GM21528 (cell line): ENCODE measurements around the gene GINS3.
"Not testable (repeated sequence)": the region's sequence is repeated elsewhere in the genome, so short reads cannot be mapped to it uniquely, and the experiment has no call there.

Experiments used
- ATAC-seq: cut with Tn5 transposase; IDR thresholded peaks from one replicate; pipeline ENCODE4 v1.9.1; 2021; ENCODE audit warnings: mild to moderate bottlenecking, moderate library complexity; ENCODE audit not compliant: unreplicated experiment, low FRiP score

The GINS3 gene

GRCh38 chr16:58385218-58385773 is 7.0 kb upstream of the GINS3 start:
- ATAC-seq = no peak

DNA sequence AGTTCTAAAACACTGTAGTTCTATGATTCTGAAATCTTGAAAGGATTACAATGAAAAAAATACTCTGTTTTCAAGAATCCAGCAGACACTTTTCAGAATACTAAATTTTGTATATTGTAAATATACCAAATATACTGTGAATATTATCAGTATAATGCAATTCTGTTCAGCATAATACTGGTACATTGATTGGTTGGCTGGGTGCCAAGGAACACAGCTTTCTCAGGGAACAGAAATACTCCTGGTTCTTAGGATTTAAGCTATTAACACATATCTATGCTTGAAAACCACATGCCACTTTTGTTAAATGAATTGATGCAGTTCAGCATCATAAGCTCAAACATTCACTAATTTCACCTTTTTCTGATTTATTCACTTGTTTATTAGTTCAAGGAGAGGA is 2.5 kb upstream of the GINS3 start:
- no peak for ATAC-seq

DNA sequence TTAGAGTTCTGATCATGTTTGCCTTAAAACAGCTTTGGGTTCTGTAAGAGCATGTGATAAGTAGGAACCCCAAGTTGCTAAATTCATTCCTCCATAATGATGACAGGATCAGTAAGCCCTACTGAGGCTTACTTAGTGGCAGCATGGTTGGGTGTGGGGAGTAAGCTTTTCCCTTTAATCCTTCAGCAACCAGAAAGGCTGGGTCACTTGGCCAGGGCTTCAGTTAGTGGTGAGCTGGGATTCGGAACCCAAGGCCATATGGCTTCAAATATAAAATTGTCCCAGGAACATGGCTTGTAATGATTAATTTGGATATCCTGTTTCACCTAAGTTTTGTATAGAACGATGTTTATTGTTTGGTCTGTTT is 850 bp downstream of the GINS3 start:
- peak; percentile 34 for ATAC-seq

GRCh38 chr16:58396897-58397296 is 4.6 kb downstream of the GINS3 start:
- not testable (repeated sequence) for ATAC-seq

GRCh38 chr16:58399718-58400633 is 7.7 kb downstream of the GINS3 start:
- no peak for ATAC-seq

DNA sequence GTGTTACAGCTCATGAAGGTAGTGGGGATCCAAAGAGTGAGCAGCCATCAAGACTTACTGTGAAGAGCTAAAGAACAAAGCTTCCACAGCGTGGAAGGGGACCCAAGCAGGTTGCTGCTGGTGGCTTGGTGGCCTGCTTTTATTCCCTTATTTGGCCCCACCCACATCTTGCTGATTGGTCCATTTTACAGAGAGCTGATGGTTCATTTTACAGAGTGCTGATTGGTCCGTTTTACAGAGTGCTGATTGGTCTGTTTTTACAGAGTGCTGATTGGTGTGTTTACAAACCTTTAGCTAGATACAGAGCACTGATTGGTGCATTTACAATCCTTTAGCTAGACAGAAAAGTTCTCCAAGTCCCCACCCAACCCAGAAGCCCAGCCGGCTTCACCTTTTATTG is 9.0 kb downstream of the GINS3 start:
- not testable (repeated sequence) for ATAC-seq

DNA sequence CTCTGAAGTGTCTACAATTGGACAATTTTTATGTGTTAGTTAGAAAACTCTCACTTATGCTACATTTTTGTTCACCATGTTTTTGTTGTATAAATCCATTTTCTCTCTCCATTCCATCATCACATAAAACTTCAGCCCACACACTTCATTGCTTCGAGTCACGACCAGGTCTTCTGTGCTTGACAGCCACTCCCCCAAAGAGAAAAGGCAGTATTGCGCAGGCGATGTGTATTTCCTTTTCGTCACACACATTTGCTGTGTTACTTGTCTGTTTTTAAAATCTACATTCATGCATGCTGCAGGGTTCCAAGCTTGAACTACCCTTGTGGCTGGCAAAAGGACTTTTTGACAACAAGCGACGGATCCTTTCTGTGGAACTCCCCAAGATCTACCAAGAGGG is 10.5 kb downstream of the GINS3 start:
- no peak for ATAC-seq

DNA sequence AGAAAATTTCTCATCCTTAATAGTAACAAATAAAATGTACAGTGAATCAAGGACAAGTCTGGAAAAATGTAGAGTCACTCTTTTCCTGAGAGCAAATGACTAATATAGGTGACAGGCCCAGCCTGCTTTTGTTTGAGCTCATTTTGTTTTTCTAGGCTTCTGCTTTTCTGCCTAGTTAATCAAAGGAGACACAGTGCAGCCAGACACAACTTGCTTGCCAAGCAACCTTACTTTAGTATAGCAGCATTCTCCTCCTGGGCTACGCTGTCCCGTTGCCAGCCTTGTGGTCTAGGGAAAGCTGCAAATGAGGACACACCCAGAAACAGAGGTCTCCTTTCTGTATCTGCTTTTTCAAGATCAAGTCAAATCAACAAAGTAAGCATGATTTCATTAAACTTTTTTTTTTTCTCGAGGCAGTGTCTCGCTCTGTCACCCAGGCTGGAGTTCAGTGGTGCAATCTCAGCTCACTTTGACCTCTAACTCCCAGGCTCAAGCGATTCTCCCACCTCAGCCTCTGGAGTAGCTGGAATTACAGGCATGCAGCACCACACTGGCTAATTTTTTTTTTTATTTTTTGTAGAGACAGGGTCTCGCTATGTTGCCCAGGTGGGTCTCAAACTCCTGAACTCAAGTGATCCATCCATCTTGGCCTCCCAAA is 17.2 kb downstream of the GINS3 start:
- ATAC-seq = no peak

- ATAC-seq = no peak
Measured at GRCh38 chr16:58411336-58411735, 19.1 kb downstream of the GINS3 start.

DNA sequence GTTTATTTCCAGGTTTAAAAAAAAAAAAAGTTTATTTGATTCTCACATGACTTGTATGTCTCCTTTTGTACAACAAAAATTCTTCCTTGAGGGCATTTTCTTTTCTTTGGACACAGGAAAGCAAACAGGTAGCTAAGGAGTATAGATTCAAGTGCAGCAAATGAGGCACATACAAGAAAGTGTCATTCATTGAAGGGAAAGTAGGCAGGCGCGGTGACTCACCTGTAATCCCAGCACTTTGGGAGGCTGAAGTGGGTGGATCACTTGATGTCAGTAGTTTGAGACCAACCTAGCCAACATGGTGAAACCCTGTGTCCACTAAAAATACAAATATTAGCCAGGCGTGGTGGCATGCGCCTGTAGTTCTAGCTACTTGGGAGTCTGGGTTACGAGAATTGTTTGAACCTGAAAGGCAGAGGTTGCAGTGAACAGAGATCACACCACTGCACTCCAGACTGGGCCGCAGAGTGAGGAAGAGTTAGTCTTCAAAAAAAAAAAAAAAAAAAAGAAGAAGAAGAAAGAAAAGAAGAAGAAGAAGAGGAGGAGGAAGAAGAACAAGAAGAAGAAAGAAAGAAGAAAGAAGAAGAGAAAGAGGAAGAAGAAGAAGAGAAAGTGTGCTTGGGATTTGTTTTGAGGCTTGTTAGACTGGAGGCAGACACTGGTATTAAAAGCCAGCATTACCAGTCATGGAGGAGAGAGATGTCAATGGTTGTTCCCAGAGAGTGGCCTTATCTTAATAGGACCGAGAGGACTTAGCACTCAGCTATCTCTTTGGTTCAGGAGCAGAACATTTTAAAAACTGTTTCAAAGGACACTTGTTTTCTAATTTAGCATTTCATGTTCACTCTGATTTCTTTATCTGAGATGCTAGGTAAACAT is 19.7 kb downstream of the GINS3 start:
- no peak for ATAC-seq

DNA sequence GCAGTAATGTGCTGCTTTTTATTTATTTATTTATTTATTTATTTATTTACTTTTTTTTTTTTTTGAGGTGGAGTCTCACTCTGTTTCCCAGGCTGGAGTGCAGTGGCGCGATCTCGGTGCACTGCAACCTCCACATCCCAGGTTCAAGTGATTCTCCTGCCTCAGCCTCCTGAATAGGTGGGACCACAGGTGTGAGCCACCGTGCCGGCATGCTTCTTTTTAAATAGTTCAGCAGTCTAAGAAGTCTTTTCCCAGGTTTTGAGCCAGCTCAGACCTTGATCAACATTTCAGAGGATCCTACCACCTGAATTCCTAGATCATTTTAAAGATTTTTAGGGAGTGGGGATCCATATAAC is 20.3 kb downstream of the GINS3 start:
- not testable (repeated sequence) for ATAC-seq

DNA sequence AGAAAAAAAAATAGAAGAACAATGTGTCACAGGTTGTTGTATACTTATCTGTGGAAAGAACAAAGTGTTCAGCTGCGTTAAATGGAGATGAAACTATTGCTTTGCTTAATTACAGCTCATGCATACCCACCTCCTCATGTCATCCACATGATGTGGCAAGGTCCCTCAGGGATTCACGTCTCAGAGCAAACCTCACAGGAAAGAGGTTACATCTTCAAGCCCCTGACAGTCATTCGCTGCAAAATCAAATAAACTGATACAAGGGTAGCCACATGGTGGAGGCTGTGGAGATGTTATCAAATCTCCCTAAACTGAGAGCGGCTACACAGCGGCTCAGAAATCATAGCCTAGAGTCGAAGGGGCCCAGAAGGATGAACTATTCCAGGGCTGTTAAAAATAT is 21.1 kb downstream of the GINS3 start:
- ATAC-seq = no peak

DNA sequence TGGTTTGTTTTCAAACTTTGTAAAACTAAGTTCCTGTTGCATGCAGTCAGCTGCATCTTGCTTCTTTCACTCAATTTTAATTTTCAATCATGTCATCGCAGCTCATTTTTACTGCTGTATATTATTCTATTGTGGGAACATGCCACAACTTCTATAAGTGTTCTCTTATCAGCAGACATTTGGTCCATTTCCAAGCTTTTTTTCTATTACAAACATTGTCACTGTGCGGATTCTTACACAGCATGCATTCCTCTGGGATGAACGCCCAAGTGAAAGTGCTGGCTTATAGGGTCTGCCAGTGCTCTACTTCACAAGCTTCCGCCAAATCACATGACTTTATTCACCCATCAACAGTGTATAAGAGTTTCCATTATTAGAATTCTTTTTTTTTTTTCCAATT is 22.7 kb downstream of the GINS3 start:
- no peak for ATAC-seq

- ATAC-seq = not testable (repeated sequence)
Measured at GRCh38 chr16:58415961-58416360, 23.7 kb downstream of the GINS3 start.

DNA sequence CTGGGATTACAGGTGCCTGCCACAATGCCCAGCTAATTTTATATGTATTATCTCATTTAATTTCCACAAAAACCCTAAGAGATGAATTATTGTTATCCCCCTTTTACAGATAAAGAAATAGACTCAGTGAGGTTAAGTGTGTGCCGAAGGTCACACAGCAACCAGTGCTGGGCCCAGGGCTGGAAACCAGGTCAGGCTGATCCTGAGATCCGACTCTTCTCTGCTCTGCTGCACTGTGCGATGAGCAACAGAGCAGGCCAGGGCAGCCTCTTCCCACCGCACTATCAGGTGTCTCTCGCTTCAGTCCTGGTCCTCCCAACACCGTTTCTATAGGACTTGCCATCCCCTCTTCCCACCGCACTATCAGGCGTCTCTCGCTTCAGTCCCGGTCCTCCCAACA is 24.8 kb downstream of the GINS3 start:
- no peak for ATAC-seq

- no peak for ATAC-seq
Measured at GRCh38 chr16:58417600-58417999, 25.3 kb downstream of the GINS3 start.

DNA sequence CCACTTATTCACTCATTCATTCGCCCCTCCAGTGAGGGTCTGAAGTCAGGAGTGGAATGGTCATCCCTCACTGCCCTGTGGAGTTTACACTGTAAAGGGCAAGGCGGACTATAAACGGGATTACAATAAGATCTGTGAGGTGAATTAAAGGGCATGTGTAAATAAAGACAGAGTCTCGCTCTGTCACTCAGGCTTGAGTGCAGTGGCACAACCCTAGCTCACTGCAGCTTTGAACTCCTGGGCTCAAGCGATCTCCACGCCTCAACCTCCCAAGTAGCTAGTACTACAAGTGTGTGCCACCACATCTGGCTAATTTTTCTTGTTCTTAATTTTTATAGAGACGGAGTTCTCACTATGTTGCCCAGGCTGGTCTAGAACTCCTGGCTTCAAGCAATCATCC is 25.8 kb downstream of the GINS3 start:
- ATAC-seq = no peak

GRCh38 chr16:58418601-58419000 is 26.3 kb downstream of the GINS3 start:
- ATAC-seq = no peak

DNA sequence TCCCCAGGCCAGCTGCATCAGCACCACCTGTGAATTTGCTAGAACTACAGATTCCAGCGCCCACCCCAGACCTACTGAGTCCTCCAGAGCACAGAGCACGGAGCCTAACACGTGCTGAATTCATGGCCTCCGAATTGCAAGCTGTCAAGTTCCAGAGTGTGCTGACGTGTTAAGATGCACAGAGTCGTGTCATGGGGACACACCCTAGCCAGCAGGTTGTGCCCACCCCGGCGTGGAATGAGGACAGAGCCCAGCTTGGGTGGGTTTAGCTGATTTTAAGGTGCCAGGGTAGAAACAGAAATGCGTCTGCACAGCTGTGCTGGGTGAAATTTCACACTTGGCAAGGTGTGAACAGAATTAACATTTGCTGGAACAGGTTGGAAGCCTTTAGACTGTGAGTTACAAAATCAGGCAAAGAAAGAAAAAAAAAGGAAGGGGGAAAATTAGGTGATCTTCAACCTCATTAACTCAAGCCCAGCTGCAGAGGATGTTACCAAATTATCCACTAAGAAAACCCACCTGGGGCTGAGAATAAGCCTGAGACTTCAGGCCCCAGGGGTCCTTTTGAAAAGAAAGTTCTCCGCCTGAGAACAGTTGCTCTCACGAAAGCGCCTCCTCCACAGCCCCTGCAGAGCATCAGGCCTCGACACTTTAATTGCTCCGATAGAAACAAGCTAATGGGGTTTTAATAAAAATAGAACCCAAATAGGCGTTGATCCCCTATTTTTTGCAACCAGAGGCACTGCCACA is 27.1 kb downstream of the GINS3 start:
- ATAC-seq = no peak

- ATAC-seq = no peak
Measured at GRCh38 chr16:58421059-58421458, 28.8 kb downstream of the GINS3 start.
